ENCODE results near the gene ACAD10. TPM values are rescaled to one million over a fixed set of nuclear protein-coding genes. Genes with fewer than 3 reads are reported as not detected.
"Not testable (repeated sequence)": the region's sequence is repeated elsewhere in the genome, so short reads cannot be mapped to it uniquely, and the experiment has no call there.

The ACAD10 gene
- total RNA-seq, 2 experiments from 2014 or later, result 14.4 to 17.4 TPM

DNA sequence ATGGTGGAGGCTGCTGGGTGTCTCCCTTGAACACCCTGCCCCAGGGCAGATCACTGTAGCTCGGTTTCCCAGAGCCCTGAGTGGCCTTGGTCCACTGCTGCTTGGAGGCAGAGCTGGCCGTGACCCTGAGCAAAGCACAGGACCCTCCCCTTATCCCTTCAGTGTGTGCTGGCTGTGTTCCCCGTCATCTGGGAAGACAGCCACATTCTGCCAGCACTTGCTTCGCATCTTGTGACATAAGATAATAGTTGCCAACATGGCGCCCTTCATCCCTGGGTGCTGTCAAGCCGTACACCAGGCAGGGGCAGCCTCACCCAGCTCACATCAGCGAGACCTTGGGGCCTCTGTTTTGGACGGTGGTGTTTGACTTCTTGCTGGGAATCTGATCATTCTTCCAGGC lies 68.8 kb downstream of the ACAD10 start:
- Mint-ChIP-seq H3K27me3 (no peaks in the 10 kb centered on the region), H3K36me3 (peaks cover 4% of the 10 kb centered on the region), H3K4me3 (no peak overlapping the region), H3K9me3 (no peaks in the 10 kb centered on the region), H3K4me1 (peaks cover 15% of the 10 kb centered on the region), H3K27ac (no peak overlapping the region)
- DNase-seq, result no peak

DNA sequence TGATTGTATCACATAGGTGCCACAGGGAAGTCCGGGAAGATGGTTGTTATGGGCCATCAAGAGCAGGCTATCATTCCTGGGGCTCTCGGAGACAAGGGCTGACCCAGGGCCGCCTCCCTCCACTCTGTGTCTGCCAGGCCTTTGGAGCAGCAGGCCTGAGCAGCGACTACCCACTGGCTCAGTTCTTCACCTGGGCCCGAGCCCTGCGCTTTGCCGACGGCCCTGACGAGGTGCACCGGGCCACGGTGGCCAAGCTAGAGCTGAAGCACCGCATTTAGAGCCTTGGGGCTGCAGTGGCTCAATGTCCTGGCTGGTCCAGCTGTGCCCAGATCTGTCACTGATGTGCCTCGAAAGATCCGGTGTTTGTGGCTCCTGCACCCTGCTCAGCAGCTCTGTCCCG lies 70.3 kb downstream of the ACAD10 start:
- Mint-ChIP-seq H3K27ac (no peak overlapping the region), H3K9me3 (no peaks in the 10 kb centered on the region), H3K4me1 (peaks cover 15% of the 10 kb centered on the region), H3K27me3 (no peaks in the 10 kb centered on the region), H3K36me3 (peaks cover 4% of the 10 kb centered on the region), H3K4me3 (no peak overlapping the region)
- no peak for DNase-seq

DNA sequence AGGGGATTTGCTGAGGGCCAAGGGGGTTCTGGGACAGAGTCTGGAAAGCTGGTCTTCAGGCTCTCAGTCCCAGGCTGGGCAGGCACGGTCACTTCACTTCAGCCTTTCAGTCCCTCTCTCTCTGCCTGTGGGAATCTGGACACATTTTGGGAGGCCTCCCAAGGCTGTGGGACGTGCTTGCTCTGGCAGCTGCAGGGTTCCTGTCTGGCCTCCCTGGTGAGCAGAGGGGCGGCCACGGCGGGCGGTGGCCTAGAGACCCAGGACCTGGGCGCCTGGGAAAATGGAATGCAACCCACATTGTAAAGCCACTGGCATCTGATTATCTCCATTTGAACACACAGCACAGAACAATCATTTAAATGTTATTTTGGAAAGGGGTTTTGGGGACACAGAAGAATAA lies 70.8 kb downstream of the ACAD10 start:
- no peak overlapping the region for H3K4me3 Mint-ChIP-seq
- peaks cover 15% of the 10 kb centered on the region for H3K4me1 Mint-ChIP-seq
- H3K27ac Mint-ChIP-seq, result no peak overlapping the region
- H3K9me3 Mint-ChIP-seq, result no peaks in the 10 kb centered on the region
- no peaks in the 10 kb centered on the region for H3K27me3 Mint-ChIP-seq
- peaks cover 4% of the 10 kb centered on the region for H3K36me3 Mint-ChIP-seq
- DNase-seq, result no peak

DNA sequence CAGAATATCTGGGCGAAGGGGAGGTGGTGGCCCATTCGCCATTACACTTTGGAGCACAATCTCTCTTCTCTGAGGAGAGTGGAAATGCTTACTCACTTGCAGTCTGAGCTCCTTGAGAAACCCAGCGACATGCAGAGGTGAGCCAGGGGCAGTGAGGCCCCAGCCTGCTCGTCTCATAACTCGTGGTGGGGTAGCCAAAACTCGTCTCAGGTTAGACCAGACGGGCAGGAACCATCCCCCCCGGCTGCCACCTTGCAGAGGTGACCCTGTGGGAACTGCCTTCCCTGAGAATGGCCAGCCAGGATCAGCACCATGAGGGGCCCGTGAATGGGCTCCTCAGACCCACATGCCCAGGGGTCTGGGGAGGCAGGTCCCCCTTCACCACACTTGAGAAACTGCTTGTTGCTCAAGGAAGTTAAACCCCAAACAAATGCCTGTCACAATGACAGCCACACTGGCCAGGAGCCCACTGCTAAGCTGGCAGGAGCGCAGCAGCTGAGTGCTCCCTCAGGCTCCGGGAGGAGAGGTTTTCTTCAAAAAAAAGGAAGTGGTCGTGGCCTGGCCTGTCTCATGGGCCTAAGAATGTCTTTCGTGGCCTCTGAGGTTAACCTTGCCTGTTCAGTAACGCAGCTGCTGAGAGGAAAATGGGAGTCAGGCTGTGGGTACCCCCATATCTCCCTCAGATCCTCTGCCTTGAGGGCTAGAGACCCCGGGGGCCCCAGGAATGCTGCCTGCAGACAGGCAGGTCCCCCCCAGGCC lies 71.7 kb downstream of the ACAD10 start:
- H3K4me3 Mint-ChIP-seq, result no peak overlapping the region
- H3K36me3 Mint-ChIP-seq, result peaks cover 4% of the 10 kb centered on the region
- no peak overlapping the region for H3K27ac Mint-ChIP-seq
- no peaks in the 10 kb centered on the region for H3K27me3 Mint-ChIP-seq
- no peak for DNase-seq
- H3K9me3 Mint-ChIP-seq, result no peaks in the 10 kb centered on the region
- peaks cover 15% of the 10 kb centered on the region for H3K4me1 Mint-ChIP-seq

DNA sequence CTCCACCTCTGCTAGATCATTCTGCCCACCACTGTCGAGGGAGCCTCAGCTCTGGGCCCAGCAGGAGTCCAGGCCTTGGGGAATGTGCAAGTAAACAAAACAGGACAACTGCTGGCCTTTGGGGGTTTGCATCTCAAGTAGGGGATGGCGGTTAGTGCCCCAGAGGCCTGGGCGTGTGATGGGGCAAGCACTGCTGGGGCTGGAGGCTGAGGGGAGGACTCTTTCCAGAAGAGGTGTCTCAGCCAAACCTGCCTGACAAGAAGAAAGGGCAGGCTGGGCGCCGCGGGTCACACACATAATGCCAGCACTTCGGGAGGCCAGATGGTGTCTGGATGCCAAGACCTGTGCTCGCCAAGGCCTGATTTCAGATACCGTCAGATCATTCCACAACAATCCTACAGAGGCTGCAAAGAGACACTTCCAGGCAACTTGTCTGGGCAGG lies 72.3 kb downstream of the ACAD10 start:
- Mint-ChIP-seq H3K4me3 (no peak overlapping the region), H3K36me3 (peaks cover 4% of the 10 kb centered on the region), H3K27ac (no peak overlapping the region), H3K4me1 (peaks cover 15% of the 10 kb centered on the region), H3K9me3 (no peaks in the 10 kb centered on the region), H3K27me3 (no peaks in the 10 kb centered on the region)
- DNase-seq, result no peak

DNA sequence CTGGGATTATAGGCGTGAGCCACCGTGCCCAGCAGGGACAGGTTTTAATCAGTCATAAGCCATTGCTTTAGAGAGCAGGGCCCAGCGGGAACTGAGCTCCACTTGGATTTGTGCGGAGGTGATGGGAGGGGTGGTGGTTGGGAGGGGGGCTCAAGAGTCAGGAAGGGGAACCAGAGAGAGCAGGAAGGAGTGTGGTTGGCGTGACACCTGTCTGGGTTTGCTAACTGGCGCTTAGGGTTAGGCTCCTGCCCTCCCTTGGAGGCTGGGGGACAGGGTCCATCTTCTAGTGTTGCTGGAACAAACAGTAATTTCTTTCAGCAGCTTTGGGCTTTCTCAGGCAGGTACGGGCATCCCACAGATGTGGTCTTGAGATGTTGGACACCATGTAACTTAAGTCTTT lies 73.4 kb downstream of the ACAD10 start:
- H3K36me3 Mint-ChIP-seq, result peaks cover 4% of the 10 kb centered on the region

DNA sequence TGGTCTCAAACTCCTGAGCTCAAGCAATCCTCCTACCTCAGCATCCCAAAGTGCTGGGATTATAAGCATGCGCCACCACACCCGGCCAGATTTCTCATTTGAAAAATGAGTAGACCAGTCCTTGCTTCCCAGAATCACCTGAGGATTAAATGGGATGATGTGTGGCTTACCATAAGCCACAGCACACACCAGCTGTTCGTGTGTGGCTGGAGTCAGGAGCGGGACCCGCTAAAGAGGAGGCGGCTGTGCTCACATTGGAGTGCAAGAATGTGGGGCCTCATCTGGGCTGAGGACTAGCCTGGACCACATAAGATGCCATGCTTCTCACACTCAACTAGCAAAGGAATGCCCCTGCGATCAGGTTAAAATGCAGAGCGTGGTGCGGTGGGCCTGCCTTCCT lies 74.1 kb downstream of the ACAD10 start:
- Mint-ChIP-seq H3K4me1 (peaks cover 15% of the 10 kb centered on the region), H3K4me3 (no peak overlapping the region), H3K27ac (no peak overlapping the region), H3K36me3 (peaks cover 4% of the 10 kb centered on the region), H3K27me3 (peaks cover 7% of the 10 kb centered on the region), H3K9me3 (no peaks in the 10 kb centered on the region)
- DNase-seq, result no peak

More for the DNA sequence above, 73.4 kb downstream of the ACAD10 start:
- Mint-ChIP-seq H3K9me3 (no peaks in the 10 kb centered on the region), H3K27me3 (peaks cover 6% of the 10 kb centered on the region), H3K4me1 (peaks cover 15% of the 10 kb centered on the region), H3K4me3 (no peak overlapping the region), H3K27ac (no peak overlapping the region)
- no peak for DNase-seq

DNA sequence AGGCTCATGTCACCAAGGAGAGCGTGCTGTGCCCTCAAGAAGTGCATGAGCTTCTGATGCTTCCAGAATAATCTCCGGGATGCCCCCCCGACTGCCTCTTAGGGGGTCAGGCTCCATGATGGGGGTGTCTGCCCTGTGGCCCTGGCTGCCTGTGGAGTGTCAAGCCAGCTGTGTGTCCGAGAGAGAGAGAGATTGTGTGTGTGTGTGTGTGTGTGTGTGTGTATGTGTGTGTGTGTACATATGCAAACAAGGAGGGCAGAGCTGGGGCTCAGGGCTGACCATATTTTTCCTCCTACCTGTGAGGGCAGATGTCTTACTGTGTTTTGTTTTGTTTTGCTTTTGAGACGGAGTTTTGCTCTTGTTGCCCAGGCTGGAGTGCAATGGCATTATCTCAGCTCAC lies 75.2 kb downstream of the ACAD10 start:
- Mint-ChIP-seq H3K36me3 (no peaks in the 10 kb centered on the region), H3K4me3 (no peak overlapping the region), H3K27me3 (peaks cover 18% of the 10 kb centered on the region), H3K9me3 (no peaks in the 10 kb centered on the region), H3K4me1 (peaks cover 15% of the 10 kb centered on the region), H3K27ac (no peak overlapping the region)
- DNase-seq, result no peak

DNA sequence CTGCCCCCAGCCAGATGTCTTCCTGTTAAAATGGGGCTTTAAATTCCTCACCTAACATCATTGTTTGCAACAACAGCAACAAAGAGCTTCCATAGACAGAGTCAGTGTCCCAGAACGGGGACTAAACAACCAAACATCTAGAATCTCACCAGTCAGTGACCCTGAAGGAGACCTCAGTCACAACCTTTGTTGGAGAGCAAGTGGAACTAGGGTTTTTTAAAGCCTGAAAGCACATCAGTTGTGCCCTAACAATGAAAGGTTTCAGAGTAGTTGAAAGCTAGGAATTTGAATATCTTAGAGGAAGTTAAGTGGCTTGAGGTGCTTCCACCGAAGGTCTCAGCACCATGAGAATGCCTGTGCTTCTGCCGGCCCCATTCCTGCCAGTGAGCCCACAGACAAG lies 75.9 kb downstream of the ACAD10 start:
- Mint-ChIP-seq H3K4me1 (peaks cover 19% of the 10 kb centered on the region), H3K9me3 (no peaks in the 10 kb centered on the region), H3K36me3 (peaks cover 3% of the 10 kb centered on the region), H3K4me3 (no peak overlapping the region), H3K27ac (no peak overlapping the region), H3K27me3 (peaks cover 22% of the 10 kb centered on the region)
- no peak for DNase-seq

DNA sequence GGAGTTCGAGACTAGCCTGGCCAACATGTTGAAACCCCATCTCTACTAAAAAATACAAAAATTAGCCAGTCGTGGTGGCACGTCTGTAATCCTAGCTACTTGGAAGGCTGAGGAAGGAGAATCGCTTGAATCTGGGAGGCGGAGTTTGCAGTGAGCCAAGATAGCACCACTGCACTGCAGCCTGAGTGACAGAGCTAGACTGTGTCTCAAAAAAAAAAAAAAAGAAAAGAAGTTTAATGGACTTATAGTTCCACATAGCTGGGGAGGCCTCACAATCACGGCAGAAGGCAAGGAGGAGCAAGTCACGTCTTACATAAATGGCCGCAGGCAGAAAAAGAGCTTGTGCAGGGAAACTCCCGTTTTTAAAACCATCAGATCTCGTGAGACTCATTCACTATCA lies 77.7 kb downstream of the ACAD10 start:
- DNase-seq, H3K4me3 Mint-ChIP-seq, H3K9me3 Mint-ChIP-seq, H3K36me3 Mint-ChIP-seq, H3K27ac Mint-ChIP-seq: not testable (repeated sequence)
- Mint-ChIP-seq H3K4me1 (peaks cover 13% of the 10 kb centered on the region), H3K27me3 (peaks cover 32% of the 10 kb centered on the region)

DNA sequence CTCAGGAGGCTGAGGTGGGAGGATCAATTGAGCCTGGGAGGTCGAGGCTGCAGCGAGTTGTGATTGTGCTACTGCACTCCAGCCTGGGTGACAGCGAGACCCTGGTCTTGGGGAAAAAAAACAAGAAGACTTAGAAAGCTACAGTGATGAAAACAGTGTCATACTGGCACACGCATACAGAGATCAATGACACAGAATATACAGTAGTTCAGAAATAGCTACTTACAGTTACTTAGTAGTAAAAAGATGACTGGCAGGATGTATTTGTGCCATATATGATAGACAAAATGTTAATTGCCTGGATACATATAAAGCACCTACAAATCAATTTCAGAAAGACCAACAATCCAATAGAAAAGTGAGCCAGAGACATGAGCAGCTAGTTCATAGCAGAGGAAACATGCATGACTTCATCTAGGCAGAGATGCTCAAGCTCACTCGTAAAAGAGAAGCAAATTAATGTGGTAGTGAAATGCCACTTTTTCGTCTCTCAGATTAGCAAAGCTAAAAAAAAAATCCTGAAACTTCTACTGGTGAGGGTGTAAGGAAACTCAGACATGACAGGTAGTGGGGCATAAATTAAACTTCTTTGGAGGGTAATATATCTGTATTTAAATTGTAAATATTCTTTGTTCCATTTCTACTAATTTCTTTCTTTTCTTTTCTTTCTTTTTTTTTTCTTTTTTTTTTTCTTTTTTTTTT lies 78.4 kb downstream of the ACAD10 start:
- no peaks in the 10 kb centered on the region for H3K9me3 Mint-ChIP-seq
- peaks cover 11% of the 10 kb centered on the region for H3K4me1 Mint-ChIP-seq
- no peak overlapping the region for H3K27ac Mint-ChIP-seq
- peaks cover 32% of the 10 kb centered on the region for H3K27me3 Mint-ChIP-seq
- H3K36me3 Mint-ChIP-seq, result peaks cover 3% of the 10 kb centered on the region
- no peak overlapping the region for H3K4me3 Mint-ChIP-seq
- no peak for DNase-seq

DNA sequence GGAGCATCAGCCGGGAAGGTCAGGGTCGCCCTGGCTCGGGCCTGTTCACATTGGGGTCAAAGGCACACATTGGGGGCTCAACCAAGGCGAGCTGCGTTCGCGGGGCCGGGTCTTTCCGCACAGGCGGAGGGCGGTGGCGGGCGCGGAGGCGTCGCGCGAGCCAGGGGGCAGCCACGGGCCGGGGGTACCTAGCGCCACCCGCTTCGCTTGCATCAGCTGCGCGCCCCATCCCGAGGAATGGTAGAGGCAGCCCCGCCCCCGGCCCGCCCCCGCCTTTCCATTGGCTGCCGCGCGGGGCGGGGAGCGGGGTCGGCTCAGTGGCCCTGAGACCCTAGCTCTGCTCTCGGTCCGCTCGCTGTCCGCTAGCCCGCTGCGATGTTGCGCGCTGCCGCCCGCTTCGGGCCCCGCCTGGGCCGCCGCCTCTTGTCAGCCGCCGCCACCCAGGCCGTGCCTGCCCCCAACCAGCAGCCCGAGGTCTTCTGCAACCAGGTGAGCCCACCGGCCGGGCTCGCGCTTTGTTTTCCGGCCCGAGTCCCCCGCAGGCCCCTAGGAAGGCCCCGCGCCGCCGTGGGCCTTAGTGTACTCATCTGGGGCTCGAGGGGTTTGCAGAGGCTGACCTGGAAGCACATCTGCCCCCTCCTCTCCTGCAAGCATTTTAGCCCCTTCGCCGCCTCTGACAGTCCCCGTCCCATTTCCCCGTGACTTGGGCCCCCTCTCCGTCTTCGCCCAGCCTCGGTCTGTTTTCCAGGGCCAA lies 80.9 kb downstream of the ACAD10 start, which contains the start of gene ALDH2:
TSS of gene ALDH2 (plus strand) at position 326 of the 754 bp plus-strand sequence. CDS start at position 376, 50 bp downstream.
- peaks cover 3% of the 10 kb centered on the region for H3K36me3 Mint-ChIP-seq
- DNase-seq, result peak; percentile 53
- peaks cover 32% of the 10 kb centered on the region for H3K27me3 Mint-ChIP-seq
- H3K9me3 Mint-ChIP-seq, result no peaks in the 10 kb centered on the region
- H3K4me1 Mint-ChIP-seq, result peaks cover 9% of the 10 kb centered on the region
- H3K27ac Mint-ChIP-seq, result peak within 1 kb of the TSS; percentile 74
- H3K4me3 Mint-ChIP-seq, result peak within 1 kb of the TSS; percentile 78

DNA sequence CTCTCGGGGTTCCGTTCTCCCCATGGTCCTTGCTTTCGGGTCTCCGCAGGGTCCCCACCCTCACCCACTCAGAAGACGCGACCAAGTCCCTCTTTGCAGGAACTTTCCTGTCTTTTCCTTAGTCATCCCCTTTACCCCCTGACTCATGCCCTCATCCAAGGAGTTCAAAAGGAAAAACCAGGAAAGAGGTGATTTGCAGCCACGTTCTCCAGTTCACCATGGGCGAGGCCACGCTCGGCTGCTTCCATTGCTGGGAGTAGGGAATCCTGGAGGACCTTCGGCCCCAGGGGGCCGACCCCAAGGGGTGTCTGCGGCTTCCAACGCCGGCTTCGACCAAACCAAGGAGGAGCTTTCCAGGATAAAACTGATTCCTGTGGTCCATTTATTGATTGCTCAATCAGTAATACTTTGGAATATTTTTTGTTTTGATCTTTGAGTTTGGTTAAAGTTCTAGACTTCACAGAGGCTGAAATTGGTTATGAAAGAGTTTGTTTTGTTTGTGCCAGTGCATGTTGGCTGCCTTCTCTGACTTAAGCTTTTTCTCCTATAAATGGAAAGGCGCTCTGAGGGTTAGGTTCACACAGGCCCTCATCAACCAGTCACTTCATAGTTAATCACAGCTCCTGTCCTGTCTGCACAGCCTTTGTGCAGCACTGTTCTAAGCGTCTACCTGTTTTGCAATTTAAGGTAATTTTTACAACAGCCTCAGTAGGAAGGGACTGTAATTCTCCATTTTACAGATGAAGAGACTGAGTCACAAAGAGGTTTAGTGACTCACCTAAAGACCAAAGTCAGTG lies 81.7 kb downstream of the ACAD10 start:
- Mint-ChIP-seq H3K4me1 (peaks cover 9% of the 10 kb centered on the region), H3K27ac (peak overlapping the region; percentile 52), H3K4me3 (peak overlapping the region; percentile 69), H3K36me3 (peaks cover 3% of the 10 kb centered on the region), H3K27me3 (peaks cover 32% of the 10 kb centered on the region), H3K9me3 (no peaks in the 10 kb centered on the region)
- DNase-seq, result no peak

DNA sequence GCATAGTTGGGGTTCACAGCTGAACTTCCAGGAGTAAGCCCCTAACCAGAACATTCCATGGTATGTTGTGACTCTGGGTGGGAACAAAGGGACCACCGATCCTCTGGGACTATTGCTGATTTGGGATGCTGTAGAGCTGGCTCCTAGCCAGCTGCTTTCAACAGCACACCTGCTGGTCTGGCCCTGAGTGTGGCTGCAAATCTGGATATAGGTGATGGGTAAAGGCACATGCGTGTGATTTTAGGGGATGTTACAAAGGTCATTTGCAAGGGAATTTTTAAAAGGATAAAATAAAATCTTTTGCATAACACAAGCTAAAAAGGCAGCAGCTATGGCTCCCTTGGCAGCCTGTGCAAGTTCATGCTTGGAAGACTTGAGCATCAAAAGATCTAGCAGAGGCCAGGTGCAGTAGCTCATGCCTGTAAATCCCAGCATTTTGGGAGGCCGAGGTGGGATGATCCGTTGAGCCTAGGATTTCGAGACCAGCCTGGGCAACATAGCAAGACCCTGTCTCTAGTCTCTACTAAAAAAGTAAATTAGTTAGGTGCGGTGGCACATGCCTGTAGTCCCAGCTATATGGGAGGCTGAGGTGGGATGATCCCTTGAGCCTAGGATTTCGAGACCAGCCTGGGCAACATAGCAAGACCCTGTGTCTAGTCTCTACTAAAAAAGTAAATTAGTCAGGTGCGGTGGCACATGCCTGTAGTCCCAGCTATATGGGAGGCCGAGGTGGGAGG lies 82.5 kb downstream of the ACAD10 start:
- Mint-ChIP-seq H3K27ac (no peak overlapping the region), H3K9me3 (no peaks in the 10 kb centered on the region), H3K4me1 (peaks cover 9% of the 10 kb centered on the region), H3K27me3 (peaks cover 32% of the 10 kb centered on the region), H3K4me3 (no peak overlapping the region), H3K36me3 (peaks cover 3% of the 10 kb centered on the region)
- no peak for DNase-seq

All from activated naive CD8-positive, alpha-beta T cell treated with anti-CD3 and anti-CD28 coated beads for 36 hours (primary cell).